Measurements from ENCODE around the gene CPSF6.

GRCh38 chr12:69290545-69291277 lies 51.3 kb downstream of the CPSF6 start:
- TF ChIP-seq EZH2 (IDR thresholded peaks at IDR 0.05) (no peak), POLR2AphosphoS5 (IDR thresholded peaks at IDR 0.05; ENCODE audit: borderline replicate concordance, low read depth, low read length) (no peak)
